Measurements from ENCODE around the gene NDUFAF8.

Gene NDUFAF8

GRCh38 chr17:81253358-81254131, 14.4 kb downstream of the NDUFAF8 start:
- no peak for DNase-seq

GRCh38 chr17:81254955-81255717, 16.0 kb downstream of the NDUFAF8 start:
- DNase-seq, result peak; percentile 87

GRCh38 chr17:81256616-81257015, 17.5 kb downstream of the NDUFAF8 start:
- DNase-seq, result no peak

GRCh38 chr17:81257533-81257932, 18.4 kb downstream of the NDUFAF8 start:
- DNase-seq, result no peak

- DNase-seq, result no peak
Observed at GRCh38 chr17:81258292-81258691, 19.2 kb downstream of the NDUFAF8 start.

DNA sequence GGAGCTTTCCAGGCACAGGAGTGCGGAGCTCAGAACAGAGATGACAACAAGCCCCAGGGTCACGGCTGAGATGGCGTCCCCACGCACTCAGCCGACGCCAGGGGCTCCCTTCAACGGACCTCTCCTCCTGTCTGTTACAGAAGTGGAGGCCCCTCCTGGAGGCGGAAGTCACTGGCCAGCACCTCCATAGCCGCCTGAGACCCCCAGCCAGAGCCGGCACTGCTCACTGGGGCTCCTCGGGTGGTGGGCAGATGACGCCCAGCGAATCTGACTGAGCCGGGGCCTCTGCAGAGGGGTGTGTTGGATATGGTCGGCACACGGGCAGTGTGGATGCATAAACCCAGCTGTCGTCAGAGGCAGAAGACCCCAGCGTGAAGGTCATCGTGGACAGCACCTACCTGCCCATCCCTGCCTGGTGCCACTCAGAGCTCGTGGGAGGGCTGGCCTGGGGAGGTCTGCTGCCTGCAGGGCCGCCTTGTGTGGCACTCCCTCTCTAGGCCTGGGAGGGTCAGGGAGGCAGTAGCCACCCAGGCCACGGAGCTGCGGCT, 20.0 kb downstream of the NDUFAF8 start:
- DNase-seq, result no peak

DNA sequence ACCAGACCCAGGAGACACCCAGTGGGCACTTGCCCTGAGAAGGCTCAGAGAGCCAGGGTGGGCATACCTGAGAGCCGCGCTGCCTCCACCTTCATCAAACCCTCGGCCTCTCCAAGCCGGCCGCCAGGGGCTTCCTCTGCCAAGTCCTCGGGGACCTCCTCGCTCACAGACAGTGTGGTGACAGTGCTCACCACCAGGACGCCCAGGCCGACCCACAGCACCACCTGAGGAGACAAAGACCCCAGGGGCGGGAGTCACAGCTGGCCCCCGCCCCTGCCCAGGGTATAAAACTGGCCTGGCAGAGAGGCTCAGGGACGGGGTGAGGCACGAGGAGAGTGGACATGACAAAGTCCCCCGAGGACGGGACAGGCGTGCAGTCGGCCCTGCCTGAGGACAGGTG, 21.1 kb downstream of the NDUFAF8 start:
- no peak for DNase-seq

DNA sequence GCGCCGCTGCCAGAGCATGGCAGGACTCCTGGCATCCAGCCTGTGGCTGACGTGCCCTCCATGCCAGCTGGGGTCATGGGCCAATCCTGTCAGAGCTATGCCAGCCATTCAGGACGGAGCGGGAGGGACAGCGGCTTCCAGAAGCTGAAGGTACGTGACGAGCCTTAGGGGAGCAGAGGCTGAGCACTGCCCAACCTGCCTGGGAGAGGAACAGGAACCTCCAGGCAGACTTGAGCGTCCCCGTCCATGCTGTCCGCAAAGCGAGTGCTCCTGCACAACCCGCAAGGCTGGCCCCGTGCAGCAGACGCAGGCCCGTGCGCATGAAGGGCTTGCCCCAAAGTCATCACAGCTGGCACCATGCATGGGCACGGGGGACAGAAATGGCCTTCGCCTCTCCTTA, 21.5 kb downstream of the NDUFAF8 start:
- no peak for DNase-seq

DNA sequence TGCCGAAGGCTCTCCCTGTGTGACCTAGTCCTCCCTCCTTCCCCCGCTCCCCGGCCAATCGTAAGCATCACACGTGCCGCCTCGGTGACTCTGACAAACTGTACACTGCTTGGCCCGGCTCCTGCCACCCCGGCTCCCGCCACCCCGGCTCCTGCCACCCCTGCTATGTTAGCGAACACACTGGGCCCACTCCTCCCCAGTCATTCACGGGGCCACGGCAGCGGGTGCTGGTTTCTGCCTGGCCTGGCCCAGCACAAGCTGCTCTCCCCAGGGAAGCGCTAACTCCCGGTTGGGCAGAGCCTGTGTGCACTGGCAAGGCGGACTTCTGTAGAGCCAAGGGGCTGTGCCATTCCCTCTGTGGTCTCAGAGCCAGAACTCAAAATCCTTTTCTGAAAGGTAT, 22.0 kb downstream of the NDUFAF8 start:
- no peak for DNase-seq

DNA sequence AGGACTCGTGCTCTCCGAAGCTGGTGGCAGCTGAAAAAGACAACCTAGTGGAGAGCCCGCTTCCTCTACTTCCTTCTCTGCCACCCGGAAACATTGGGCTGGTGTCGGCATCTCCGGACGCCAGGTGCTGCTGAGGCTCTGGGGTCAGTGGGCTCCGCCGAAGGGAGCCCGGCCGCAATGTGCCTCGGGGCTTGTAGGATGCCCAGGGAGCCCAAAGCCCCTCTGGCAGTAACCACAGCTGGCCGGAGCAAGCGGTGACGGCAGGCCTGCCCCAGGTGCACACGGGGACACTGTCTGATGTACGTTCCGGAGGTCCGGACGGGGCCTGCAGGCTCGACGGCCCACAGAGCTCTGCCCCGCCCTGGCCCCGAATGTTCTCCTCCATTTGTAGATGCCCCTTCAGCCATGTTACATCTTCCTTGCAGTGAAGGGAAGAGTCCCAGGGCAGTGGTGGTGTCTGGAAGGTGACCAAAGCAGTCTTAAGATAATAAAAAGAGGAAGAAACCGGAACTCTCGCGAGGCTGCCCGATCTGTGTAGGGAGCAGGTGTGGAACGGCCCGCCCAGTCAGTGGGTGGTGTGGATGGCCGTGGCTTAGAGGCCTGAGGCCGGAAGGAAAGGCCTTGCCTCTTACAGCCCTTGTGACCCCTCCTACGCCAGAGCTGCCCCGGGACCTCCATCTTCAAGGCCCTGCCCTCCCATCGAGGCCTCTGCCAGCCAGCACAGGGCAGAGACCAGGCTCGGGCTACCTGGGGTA, 22.6 kb downstream of the NDUFAF8 start:
- DNase-seq, result no peak

DNA sequence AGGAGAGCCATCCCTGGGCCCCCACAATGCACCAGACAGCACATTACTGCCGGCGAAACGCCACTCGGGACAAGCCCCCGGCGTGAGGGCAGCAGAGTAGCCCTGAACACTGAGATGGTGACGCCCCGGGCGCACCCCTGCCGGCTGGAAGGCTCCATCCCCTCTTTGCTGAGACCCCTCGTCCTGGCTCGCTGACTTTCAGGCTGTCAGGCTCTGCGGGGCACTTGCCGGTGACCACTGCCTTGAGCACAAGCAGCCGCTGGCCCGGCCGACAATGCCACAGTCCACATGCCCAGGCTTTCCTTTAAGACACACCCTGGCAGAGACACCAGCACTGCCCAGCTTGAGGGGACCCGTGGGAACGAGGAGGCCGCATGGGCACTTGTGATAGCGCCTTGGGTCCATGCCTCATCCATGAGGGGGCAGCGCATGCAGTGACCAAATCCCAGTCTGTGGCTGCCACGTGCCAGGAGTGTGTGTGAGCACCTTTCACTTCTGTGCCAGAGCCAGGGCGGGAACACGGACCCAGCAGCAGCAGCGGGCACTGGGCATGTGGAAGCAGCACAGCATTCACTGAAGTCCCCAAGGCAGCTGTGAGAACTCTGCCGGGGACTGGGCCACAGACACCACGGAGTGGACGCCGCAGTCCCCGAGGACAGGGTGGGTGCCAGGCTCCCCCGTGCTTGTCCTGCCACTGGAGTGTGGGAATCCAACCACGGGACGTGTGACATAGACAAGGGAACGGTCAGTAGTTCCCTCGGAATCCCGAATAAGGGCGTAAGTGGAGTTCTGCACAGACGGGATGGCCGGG, 24.5 kb downstream of the NDUFAF8 start:
- DNase-seq, result no peak

DNA sequence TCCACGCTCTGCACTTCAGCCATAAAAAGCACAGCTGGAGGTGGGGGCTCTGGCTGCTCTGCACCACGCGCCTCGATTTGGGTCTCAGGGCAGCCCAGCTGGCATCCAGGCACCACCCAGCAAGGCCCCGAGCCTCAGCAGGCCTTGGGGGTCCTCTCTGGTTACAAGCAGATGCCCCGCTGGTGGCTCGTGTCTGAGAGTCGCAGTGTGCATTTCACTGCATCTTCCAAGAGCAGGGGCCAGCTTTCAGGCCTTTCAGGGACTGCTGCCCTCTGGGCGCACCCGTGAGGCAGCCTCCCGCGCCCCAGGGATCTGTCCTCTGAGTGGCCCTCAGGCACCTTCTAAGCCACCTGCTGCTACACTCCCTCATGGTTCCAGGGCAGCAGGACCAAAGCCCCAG, 25.5 kb downstream of the NDUFAF8 start:
- no peak for DNase-seq

GRCh38 chr17:81265576-81265975, 26.5 kb downstream of the NDUFAF8 start:
- no peak for DNase-seq

DNA sequence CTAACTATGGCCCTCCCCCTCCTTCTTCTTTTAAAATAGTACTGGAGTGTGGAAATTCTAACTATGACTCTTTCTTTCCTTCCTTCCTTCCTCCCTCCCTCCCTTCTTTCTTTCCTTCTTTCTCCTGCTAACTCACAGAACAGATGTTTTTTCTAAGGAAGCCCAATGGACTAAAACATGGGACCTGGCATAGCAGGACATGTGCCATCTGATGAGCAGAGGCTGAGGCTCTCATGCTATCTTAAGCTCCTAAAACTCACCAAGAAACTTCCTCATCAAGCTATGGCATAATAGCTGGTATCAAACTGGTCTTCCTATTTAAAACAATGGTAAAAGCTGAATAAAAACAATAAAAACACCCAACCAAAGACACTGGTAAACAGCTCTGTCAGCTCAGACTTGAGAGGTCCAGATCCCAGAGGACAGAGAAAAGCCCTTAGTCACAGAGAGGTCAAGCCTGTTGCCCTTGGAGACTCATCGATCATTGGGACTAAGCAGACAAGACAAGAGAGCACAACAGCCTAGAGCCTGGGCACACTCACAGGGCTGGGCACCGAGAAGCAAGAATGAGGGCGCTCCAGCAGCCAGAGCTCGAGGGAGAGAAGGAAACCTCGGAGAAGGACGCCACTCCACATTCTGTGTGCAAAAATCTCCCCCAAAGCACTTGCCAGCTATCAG, 28.4 kb downstream of the NDUFAF8 start:
- DNase-seq, result no peak

- DNase-seq, result no peak
Observed at GRCh38 chr17:81270279-81270678, 31.2 kb downstream of the NDUFAF8 start.

- no peak for DNase-seq
Observed at GRCh38 chr17:81271226-81271625, 32.1 kb downstream of the NDUFAF8 start.

GRCh38 chr17:81272616-81273015, 33.5 kb downstream of the NDUFAF8 start:
- DNase-seq, result peak; percentile 64

DNA sequence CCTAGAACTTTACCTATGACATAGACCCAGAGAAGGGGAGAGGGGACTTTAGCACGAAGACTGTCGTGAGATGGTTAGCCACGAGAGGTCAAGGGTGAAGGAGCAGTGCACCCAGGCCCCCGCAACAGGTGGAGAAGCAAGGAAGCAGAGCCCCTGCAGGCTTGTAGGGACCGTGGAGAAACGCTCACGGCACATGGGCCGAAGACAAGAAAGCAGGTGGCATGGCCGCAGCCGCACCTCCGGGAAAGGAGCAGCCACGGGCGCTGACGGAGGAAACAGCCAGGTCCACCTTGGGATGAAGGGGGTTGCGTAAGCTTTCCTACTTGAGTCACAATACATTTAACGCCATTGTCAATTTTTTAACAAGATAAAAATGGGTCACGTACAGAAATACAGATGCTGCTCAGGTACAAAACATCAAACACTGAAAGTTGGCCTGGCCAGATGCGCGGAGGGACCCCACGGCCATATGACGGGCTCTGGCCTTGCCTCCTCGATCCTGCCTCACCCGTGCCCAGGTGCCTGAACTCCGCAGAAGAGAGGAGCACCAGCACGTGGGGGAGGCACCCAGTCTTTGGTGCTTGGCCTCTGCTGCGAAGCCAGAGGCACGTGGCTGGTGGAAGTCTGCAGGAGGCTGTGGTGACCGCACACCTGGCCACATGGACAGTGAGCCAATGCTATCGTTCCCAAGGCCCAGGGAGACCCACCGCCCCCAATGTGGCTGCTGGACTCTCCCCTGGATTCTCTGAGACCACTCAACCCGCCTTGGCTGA, 34.8 kb downstream of the NDUFAF8 start:
- no peak for DNase-seq

GRCh38 chr17:81274471-81274855, 35.3 kb downstream of the NDUFAF8 start:
- DNase-seq, result no peak

DNA sequence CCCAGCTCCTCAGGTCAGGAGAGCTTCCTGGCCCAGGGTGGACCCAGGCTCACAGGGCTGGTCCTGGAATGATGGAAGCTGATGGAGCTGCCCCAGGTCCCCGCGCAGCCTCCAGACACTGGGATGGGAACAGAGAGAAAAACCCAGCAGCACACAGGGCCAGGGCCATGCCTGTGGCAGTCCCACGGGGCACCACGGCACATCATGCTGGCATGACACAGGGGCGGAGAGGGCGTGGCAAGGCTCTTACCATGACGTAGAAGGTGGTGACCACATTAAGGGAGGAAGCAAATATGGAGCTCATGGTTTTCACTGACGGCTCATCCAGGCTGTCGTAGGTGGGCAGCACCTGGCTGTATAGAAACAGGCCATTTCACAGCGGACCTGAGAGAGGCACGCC, 37.7 kb downstream of the NDUFAF8 start:
- no peak for DNase-seq

GRCh38 chr17:81277421-81277820, 38.3 kb downstream of the NDUFAF8 start:
- DNase-seq, result peak; percentile 59

All from DMS153 (cell line).